HEK293 (cell line): ENCODE results near the gene ETV1.

Experiments
- FEZF1 ChIP-seq: fragments of 450-650 bp; formaldehyde crosslinking; IDR thresholded peaks from 2 replicates; pipeline ENCODE4 v1.5.1; 2016; ENCODE audit warnings: missing biosample characterization, missing genetic modification characterization
- GLI2 ChIP-seq: fragments of 450-650 bp; formaldehyde crosslinking; IDR thresholded peaks from 2 replicates; pipeline ENCODE4; 2017; ENCODE audit warnings: missing biosample characterization, missing genetic modification characterization, low read depth, borderline replicate concordance
- IKZF3 ChIP-seq: fragments of 450-650 bp; IDR thresholded peaks from 2 replicates; pipeline ENCODE4 v1.5.0; 2018; ENCODE audit warnings: missing biosample characterization, mild to moderate bottlenecking, missing genetic modification characterization, moderate library complexity
- KLF1 ChIP-seq: fragments of 450-650 bp; formaldehyde crosslinking; IDR thresholded peaks from 2 replicates; pipeline ENCODE4 v1.5.1; 2016; ENCODE audit warnings: missing biosample characterization, missing genetic modification characterization
- KLF9 ChIP-seq: fragments of 450-650 bp; formaldehyde crosslinking; IDR thresholded peaks from 2 replicates; pipeline ENCODE4 v1.5.1; 2016; ENCODE audit warnings: missing biosample characterization, missing genetic modification characterization, low read depth
- MEIS1 ChIP-seq: sonication (generic); formaldehyde crosslinking; IDR thresholded peaks from 2 replicates; pipeline ENCODE4 v1.8.1; 2022; ENCODE audit warnings: missing genetic modification reagents, mild to moderate bottlenecking, borderline replicate concordance
- PATZ1 ChIP-seq: fragments of 450-650 bp; formaldehyde crosslinking; IDR thresholded peaks from 2 replicates; pipeline ENCODE4 v1.5.1; 2016; ENCODE audit warnings: missing biosample characterization, missing genetic modification characterization
- SALL2 ChIP-seq: fragments of 450-650 bp; formaldehyde crosslinking; IDR thresholded peaks from 2 replicates; pipeline ENCODE4 v1.5.0; 2017; ENCODE audit warnings: missing biosample characterization, mild to moderate bottlenecking, missing genetic modification characterization, borderline replicate concordance
- SCRT2 ChIP-seq: fragments of 450-650 bp; formaldehyde crosslinking; IDR thresholded peaks from 2 replicates; pipeline ENCODE4 v1.5.1; 2016; ENCODE audit warnings: missing biosample characterization, missing genetic modification characterization
- SP2 ChIP-seq: fragments of 450-650 bp; formaldehyde crosslinking; IDR thresholded peaks from 2 replicates; pipeline ENCODE4 v1.5.1; 2016; ENCODE audit warnings: missing biosample characterization, missing genetic modification characterization
- YY1 ChIP-seq: fragments of 450-650 bp; formaldehyde crosslinking; IDR thresholded peaks from 2 replicates; pipeline ENCODE4 v1.5.1; 2018; ENCODE audit warnings: missing biosample characterization, missing genetic modification characterization
- ZBTB49 ChIP-seq: fragments of 450-650 bp; formaldehyde crosslinking; IDR thresholded peaks from 2 replicates; pipeline ENCODE4 v1.5.1; 2016; ENCODE audit warnings: missing biosample characterization, missing genetic modification characterization, low read depth
- ZFP69B ChIP-seq: fragments of 450-650 bp; formaldehyde crosslinking; IDR thresholded peaks from 2 replicates; pipeline ENCODE4 v1.5.1; 2016; ENCODE audit warnings: missing biosample characterization, missing genetic modification characterization
- ZNF10 ChIP-seq: fragments of 450-650 bp; formaldehyde crosslinking; IDR thresholded peaks from 2 replicates; pipeline ENCODE4 v1.5.1; 2017; ENCODE audit warnings: missing biosample characterization, missing genetic modification characterization
- ZNF112 ChIP-seq: fragments of 450-650 bp; formaldehyde crosslinking; IDR thresholded peaks from 2 replicates; pipeline ENCODE4 v1.5.0; 2017; ENCODE audit warnings: missing biosample characterization, missing genetic modification characterization
- ZNF19 ChIP-seq: fragments of 450-650 bp; formaldehyde crosslinking; IDR thresholded peaks from 2 replicates; pipeline ENCODE4; 2016; ENCODE audit warnings: missing biosample characterization, missing genetic modification characterization, low read depth
- ZNF214 ChIP-seq: fragments of 450-650 bp; formaldehyde crosslinking; IDR thresholded peaks from 2 replicates; pipeline ENCODE4 v1.5.1; 2017; ENCODE audit warnings: missing biosample characterization, mild to moderate bottlenecking, missing genetic modification characterization, borderline replicate concordance
- ZNF24 ChIP-seq: fragments of 450-650 bp; formaldehyde crosslinking; IDR thresholded peaks from 2 replicates; pipeline ENCODE4 v1.5.1; 2016; ENCODE audit warnings: missing biosample characterization, missing genetic modification characterization
- ZNF362 ChIP-seq: fragments of 450-650 bp; formaldehyde crosslinking; IDR thresholded peaks from 2 replicates; pipeline ENCODE4 v1.5.1; 2016; ENCODE audit warnings: missing biosample characterization, missing genetic modification characterization
- ZNF423 ChIP-seq: fragments of 450-650 bp; formaldehyde crosslinking; IDR thresholded peaks from 2 replicates; pipeline ENCODE4 v1.5.1; 2016; ENCODE audit warnings: missing biosample characterization, missing genetic modification characterization
- ZNF513 ChIP-seq: fragments of 450-650 bp; IDR thresholded peaks from 2 replicates; pipeline ENCODE4 v1.5.1; 2018; ENCODE audit warnings: missing biosample characterization, missing genetic modification characterization
- ZNF514 ChIP-seq: fragments of 450-650 bp; formaldehyde crosslinking; IDR thresholded peaks from 2 replicates; pipeline ENCODE4 v1.5.1; 2016; ENCODE audit warnings: missing biosample characterization, missing genetic modification characterization
- ZNF521 ChIP-seq: fragments of 450-650 bp; formaldehyde crosslinking; IDR thresholded peaks from 2 replicates; pipeline ENCODE4 v1.5.1; 2017; ENCODE audit warnings: missing biosample characterization, mild to moderate bottlenecking, missing genetic modification characterization
- ZNF600 ChIP-seq: fragments of 450-650 bp; formaldehyde crosslinking; IDR thresholded peaks from 2 replicates; pipeline ENCODE4 v1.5.1; 2016; ENCODE audit warnings: missing biosample characterization, missing genetic modification characterization
- ZNF610 ChIP-seq: fragments of 450-650 bp; formaldehyde crosslinking; IDR thresholded peaks from 2 replicates; pipeline ENCODE4 v1.5.1; 2016; ENCODE audit warnings: missing biosample characterization, missing genetic modification characterization, borderline replicate concordance
- ZNF623 ChIP-seq: fragments of 450-650 bp; formaldehyde crosslinking; IDR thresholded peaks from 2 replicates; pipeline ENCODE4 v1.5.1; 2016; ENCODE audit warnings: missing biosample characterization, missing genetic modification characterization
- ZNF624 ChIP-seq: fragments of 450-650 bp; formaldehyde crosslinking; IDR thresholded peaks from 2 replicates; pipeline ENCODE4 v1.5.1; 2017; ENCODE audit warnings: missing biosample characterization, missing genetic modification characterization
- ZNF629 ChIP-seq: fragments of 450-650 bp; formaldehyde crosslinking; IDR thresholded peaks from 2 replicates; pipeline ENCODE4 v1.5.1; 2017; ENCODE audit warnings: missing biosample characterization, missing genetic modification characterization
- ZNF704 ChIP-seq: fragments of 450-650 bp; formaldehyde crosslinking; IDR thresholded peaks from 2 replicates; pipeline ENCODE4 v1.5.1; 2016; ENCODE audit warnings: missing biosample characterization, missing genetic modification characterization
- ZNF768 ChIP-seq: fragments of 450-650 bp; formaldehyde crosslinking; IDR thresholded peaks from 2 replicates; pipeline ENCODE4 v1.5.1; 2018; ENCODE audit warnings: missing biosample characterization, mild to moderate bottlenecking, missing genetic modification characterization
- ZNF843 ChIP-seq: fragments of 450-650 bp; formaldehyde crosslinking; IDR thresholded peaks from 2 replicates; pipeline ENCODE4 v1.5.1; 2016; ENCODE audit warnings: missing biosample characterization, missing genetic modification characterization
- ZSCAN5A ChIP-seq: fragments of 450-650 bp; formaldehyde crosslinking; IDR thresholded peaks from 2 replicates; pipeline ENCODE4 v1.5.1; 2016; ENCODE audit warnings: missing biosample characterization, missing genetic modification characterization

Gene ETV1

GRCh38 chr7:13990984-13991790 is 1.7 kb upstream of the ETV1 start (continued):
- TF ChIP-seq KLF1 (no peak), ZNF112 (tag by site-specific recombination) (no peak), ZNF704 (no peak), KLF9 (peak; percentile 64), ZNF214 (tag by site-specific recombination) (no peak), SP2 (tag by site-specific recombination) (peak; percentile 87), MEIS1 (CRISPR knock-in tag) (no peak), ZNF610 (no peak), ZNF623 (no peak), ZNF362 (no peak), ZNF768 (tag by site-specific recombination) (no peak), GLI2 (tag by site-specific recombination) (no peak), ZNF843 (tag by site-specific recombination) (no peak), ZSCAN5A (no peak), ZFP69B (tag by site-specific recombination) (no peak), ZNF423 (tag by site-specific recombination) (no peak), YY1 (tag by site-specific recombination) (no peak), ZBTB49 (tag by site-specific recombination) (no peak), ZNF24 (no peak), ZNF19 (tag by site-specific recombination) (no peak), ZNF521 (tag by site-specific recombination) (no peak), ZNF513 (tag by site-specific recombination) (no peak), SALL2 (tag by site-specific recombination) (no peak), FEZF1 (tag by site-specific recombination) (0 out of 2 replicates have a peak, but pooled peaks have one; percentile 21), ZNF600 (tag by site-specific recombination) (peak; percentile 35; the same call in 1 of the 2 replicates), ZNF629 (no peak), IKZF3 (tag by site-specific recombination) (no peak; the same call in 1 of the 2 replicates), ZNF10 (no peak), ZNF624 (tag by site-specific recombination) (no peak), SCRT2 (tag by site-specific recombination) (peak; percentile 88), PATZ1 (tag by site-specific recombination) (no peak), ZNF514 (tag by site-specific recombination) (no peak)
